Measurements from ENCODE around the gene LRMDA. TPM values are rescaled to one million over a fixed set of nuclear protein-coding genes. Genes with fewer than 3 reads are reported as not detected.

LRMDA gene
- total and polyA plus RNA-seq, 3 experiments from 2014 or later: not detected

GRCh38 chr10:75705426-75705825 is 274.0 kb downstream of the LRMDA start:
- H3K9me3 Mint-ChIP-seq: no peaks in the 10 kb centered on the region

DNA sequence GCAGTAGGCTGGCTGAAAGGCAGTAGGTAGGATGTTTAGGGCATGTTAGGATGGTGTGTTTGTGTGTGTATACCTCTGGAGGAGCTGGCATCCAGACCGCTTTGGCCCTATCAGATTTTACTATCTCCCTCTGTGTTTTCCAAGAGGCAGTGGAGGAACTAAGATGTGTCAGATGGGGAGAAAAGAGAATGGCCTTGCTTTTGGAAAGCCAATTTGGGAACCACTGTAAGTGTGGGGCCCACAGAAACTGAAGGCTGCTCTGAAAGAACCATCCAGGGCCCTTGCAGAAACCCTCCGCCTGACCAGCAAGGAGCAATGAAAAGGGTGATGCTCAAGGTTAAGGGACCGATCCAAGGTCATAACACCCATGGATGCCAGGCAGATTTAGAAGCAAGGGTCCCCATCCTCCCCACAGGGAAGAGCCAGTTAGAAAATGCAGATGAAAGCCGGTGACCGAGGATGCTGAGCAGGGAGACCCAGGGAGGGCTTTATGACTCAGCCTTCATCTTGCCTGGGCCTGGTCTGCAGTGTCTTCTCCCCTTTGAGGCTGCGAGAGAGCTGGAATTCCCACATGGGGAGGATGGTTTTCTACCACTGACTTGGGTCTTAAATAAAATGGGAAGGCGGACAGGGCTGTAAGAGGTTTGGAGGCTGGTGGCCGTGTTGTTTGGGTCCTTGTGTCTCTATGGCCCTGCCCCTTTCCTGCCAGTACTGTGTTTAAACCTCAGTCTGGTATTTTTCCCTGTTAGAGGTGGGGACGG is 275.8 kb downstream of the LRMDA start:
- no peak overlapping the region for H3K27ac Mint-ChIP-seq

More at GRCh38 chr10:75705426-75705825, 274.0 kb downstream of the LRMDA start:
- H3K4me3 ChIP-seq (ENCODE audit: low read length): no peak overlapping the region
- H3K9me3 ChIP-seq (ENCODE audit: low read length): no peaks in the 10 kb centered on the region
- ChIA-PET CTCF (no interaction called here), POLR2A (no interaction called here)
- no peaks in the 10 kb centered on the region for H3K27me3 ChIP-seq (ENCODE audit: insufficient read depth, low read length, poor library complexity, severe bottlenecking)
- H3K4me3 Mint-ChIP-seq: no peak overlapping the region
- H3K27ac ChIP-seq (ENCODE audit: low read depth, low read length): no peak overlapping the region
- no peak overlapping the region for H3K27ac Mint-ChIP-seq
- peaks cover 5 to 20% of the 10 kb centered on the region in 2 donors for H3K27me3 Mint-ChIP-seq
- no peaks in the 10 kb centered on the region for H3K4me1 Mint-ChIP-seq
- H3K4me1 ChIP-seq (ENCODE audit: insufficient read depth, low read length): no peaks in the 10 kb centered on the region
- DNase-seq: no peak
- no peaks in the 10 kb centered on the region for H3K36me3 ChIP-seq (ENCODE audit: insufficient read depth, low read length)
- no peaks in the 10 kb centered on the region for H3K36me3 Mint-ChIP-seq

DNA sequence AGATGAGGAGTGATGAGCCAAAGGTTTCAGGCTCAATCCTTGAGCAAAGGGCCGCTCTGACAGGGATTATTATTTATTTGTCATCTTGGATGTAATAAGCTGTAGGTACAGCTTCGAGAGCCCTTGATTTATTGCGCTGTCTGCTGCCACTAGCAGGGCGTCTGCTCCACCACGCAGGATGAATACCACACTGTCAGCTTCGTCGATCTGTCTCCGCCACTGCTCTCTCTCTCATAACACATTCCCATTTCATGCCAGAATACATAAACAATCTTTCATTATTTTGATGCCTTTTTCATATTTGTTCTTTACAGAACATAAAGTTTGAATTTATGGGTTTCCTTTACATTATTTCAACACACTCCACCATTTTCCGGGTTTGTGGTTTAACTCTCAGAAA is 276.6 kb downstream of the LRMDA start:
- ChIA-PET POLR2A (no interaction called here), CTCF (no interaction called here)
- Histone ChIP-seq H3K4me1 (ENCODE audit: insufficient read depth, low read length) (no peaks in the 10 kb centered on the region), H3K27ac (ENCODE audit: low read depth, low read length) (no peak overlapping the region), H3K36me3 (ENCODE audit: insufficient read depth, low read length) (no peaks in the 10 kb centered on the region), H3K27me3 (ENCODE audit: insufficient read depth, low read length, poor library complexity, severe bottlenecking) (no peaks in the 10 kb centered on the region), H3K9me3 (ENCODE audit: low read length) (no peaks in the 10 kb centered on the region), H3K4me3 (ENCODE audit: low read length) (no peak overlapping the region)
- H3K27me3 Mint-ChIP-seq: peaks cover 8 to 39% of the 10 kb centered on the region in 2 donors
- no peaks in the 10 kb centered on the region for H3K36me3 Mint-ChIP-seq
- no peaks in the 10 kb centered on the region for H3K9me3 Mint-ChIP-seq
- no peak overlapping the region for H3K27ac Mint-ChIP-seq
- no peak overlapping the region for H3K4me3 Mint-ChIP-seq
- no peaks in the 10 kb centered on the region for H3K4me1 Mint-ChIP-seq
- no peak for DNase-seq

More for the DNA sequence above, 275.8 kb downstream of the LRMDA start:
- POLR2A ChIA-PET: no interaction called here
- no peaks in the 10 kb centered on the region for H3K36me3 ChIP-seq (ENCODE audit: insufficient read depth, low read length)
- no peak overlapping the region for H3K4me3 ChIP-seq (ENCODE audit: low read length)
- H3K9me3 ChIP-seq (ENCODE audit: low read length): no peaks in the 10 kb centered on the region
- CTCF ChIA-PET: no interaction called here
- peaks cover 6 to 31% of the 10 kb centered on the region in 2 donors for H3K27me3 Mint-ChIP-seq
- H3K4me3 Mint-ChIP-seq: peak overlapping the region in 1 of 7 donors; percentile 24
- no peaks in the 10 kb centered on the region for H3K27me3 ChIP-seq (ENCODE audit: insufficient read depth, low read length, poor library complexity, severe bottlenecking)
- H3K4me1 Mint-ChIP-seq: no peaks in the 10 kb centered on the region
- DNase-seq: no peak
- H3K4me1 ChIP-seq (ENCODE audit: insufficient read depth, low read length): no peaks in the 10 kb centered on the region
- H3K9me3 Mint-ChIP-seq: no peaks in the 10 kb centered on the region
- no peak overlapping the region for H3K27ac ChIP-seq (ENCODE audit: low read depth, low read length)
- H3K36me3 Mint-ChIP-seq: no peaks in the 10 kb centered on the region

DNA sequence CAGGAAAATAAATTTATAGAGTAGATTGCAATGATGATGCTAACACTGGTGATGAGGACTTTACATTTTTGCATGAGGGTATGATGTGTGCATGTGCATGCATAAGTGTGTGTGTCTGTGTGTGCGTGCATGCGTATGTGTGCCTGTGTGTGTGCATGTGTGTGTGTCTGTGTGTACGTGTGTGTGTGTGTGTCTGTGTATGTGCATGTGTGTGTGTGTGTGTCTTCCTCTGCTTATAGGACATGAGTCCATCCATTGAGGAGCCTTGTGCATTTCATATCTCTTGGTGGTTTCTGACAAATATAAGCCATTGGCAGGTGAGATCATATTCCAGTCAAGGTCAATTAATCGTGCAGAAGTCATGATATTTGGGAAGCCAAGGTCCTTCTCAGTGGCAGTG is 277.8 kb downstream of the LRMDA start:
- Mint-ChIP-seq H3K9me3 (no peaks in the 10 kb centered on the region), H3K4me1 (no peaks in the 10 kb centered on the region), H3K36me3 (no peaks in the 10 kb centered on the region), H3K4me3 (no peak overlapping the region), H3K27ac (no peak overlapping the region), H3K27me3 (peaks cover 8 to 47% of the 10 kb centered on the region in 2 donors)
- Histone ChIP-seq H3K4me1 (ENCODE audit: insufficient read depth, low read length) (no peaks in the 10 kb centered on the region), H3K27me3 (ENCODE audit: insufficient read depth, low read length, poor library complexity, severe bottlenecking) (no peaks in the 10 kb centered on the region), H3K27ac (ENCODE audit: low read depth, low read length) (no peak overlapping the region), H3K4me3 (ENCODE audit: low read length) (no peak overlapping the region), H3K9me3 (ENCODE audit: low read length) (no peaks in the 10 kb centered on the region), H3K36me3 (ENCODE audit: insufficient read depth, low read length) (no peaks in the 10 kb centered on the region)
- ChIA-PET POLR2A (no interaction called here), CTCF (no interaction called here)
- no peak for DNase-seq

GRCh38 chr10:75709811-75710210 is 278.4 kb downstream of the LRMDA start:
- Mint-ChIP-seq H3K36me3 (no peaks in the 10 kb centered on the region), H3K4me1 (no peaks in the 10 kb centered on the region), H3K27me3 (peaks cover 8 to 49% of the 10 kb centered on the region in 2 donors), H3K9me3 (no peaks in the 10 kb centered on the region), H3K27ac (no peak overlapping the region), H3K4me3 (no peak overlapping the region)
- H3K36me3 ChIP-seq (ENCODE audit: insufficient read depth, low read length): no peaks in the 10 kb centered on the region
- H3K9me3 ChIP-seq (ENCODE audit: low read length): no peaks in the 10 kb centered on the region
- ChIA-PET CTCF (no interaction called here), POLR2A (no interaction called here)
- no peak overlapping the region for H3K27ac ChIP-seq (ENCODE audit: low read depth, low read length)
- no peak for DNase-seq
- no peaks in the 10 kb centered on the region for H3K4me1 ChIP-seq (ENCODE audit: insufficient read depth, low read length)
- no peak overlapping the region for H3K4me3 ChIP-seq (ENCODE audit: low read length)
- no peaks in the 10 kb centered on the region for H3K27me3 ChIP-seq (ENCODE audit: insufficient read depth, low read length, poor library complexity, severe bottlenecking)

- no peaks in the 10 kb centered on the region for H3K27me3 ChIP-seq (ENCODE audit: insufficient read depth, low read length, poor library complexity, severe bottlenecking)
- no peaks in the 10 kb centered on the region for H3K36me3 ChIP-seq (ENCODE audit: insufficient read depth, low read length)
- H3K4me3 Mint-ChIP-seq: no peak overlapping the region
- no peak overlapping the region for H3K27ac ChIP-seq (ENCODE audit: low read depth, low read length)
- H3K27me3 Mint-ChIP-seq: peaks cover 6 to 57% of the 10 kb centered on the region in 2 donors
- H3K9me3 ChIP-seq (ENCODE audit: low read length): no peaks in the 10 kb centered on the region
- H3K4me1 ChIP-seq (ENCODE audit: insufficient read depth, low read length): no peaks in the 10 kb centered on the region
- H3K4me3 ChIP-seq (ENCODE audit: low read length): no peak overlapping the region
- no peak for DNase-seq
- H3K9me3 Mint-ChIP-seq: no peaks in the 10 kb centered on the region
- H3K27ac Mint-ChIP-seq: no peak overlapping the region
- POLR2A ChIA-PET: no interaction called here
- no peaks in the 10 kb centered on the region for H3K36me3 Mint-ChIP-seq
- CTCF ChIA-PET: no interaction called here
- H3K4me1 Mint-ChIP-seq: no peaks in the 10 kb centered on the region
Measured at GRCh38 chr10:75712242-75712880, 280.9 kb downstream of the LRMDA start.

DNA sequence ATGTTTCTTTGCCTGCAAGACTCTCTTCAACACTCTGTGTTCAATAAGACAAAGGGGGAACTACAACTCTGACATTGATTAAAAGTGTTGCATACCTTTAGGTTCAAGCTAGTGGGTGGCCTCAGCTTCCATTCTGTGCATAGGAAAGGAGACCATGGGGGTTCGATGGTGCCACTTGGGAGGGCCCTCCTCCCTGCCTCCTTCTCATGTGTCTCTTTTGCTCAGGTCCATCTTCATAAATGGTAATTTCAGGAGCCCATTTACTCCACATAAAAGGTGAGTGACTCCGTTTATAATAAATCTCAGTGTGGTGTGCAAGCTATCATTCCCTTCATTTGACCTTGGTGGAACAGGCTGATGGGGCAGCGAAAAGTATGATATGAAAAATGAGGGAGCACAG is 285.1 kb downstream of the LRMDA start:
- CTCF ChIA-PET: interaction anchor here (0.9 kb wide), 1 partner anchor 16 kb away, joined by 3 read pairs; no protein-coding TSS in a partner anchor
- Histone ChIP-seq H3K27me3 (ENCODE audit: insufficient read depth, low read length, poor library complexity, severe bottlenecking) (no peaks in the 10 kb centered on the region), H3K4me3 (ENCODE audit: low read length) (no peak overlapping the region), H3K9me3 (ENCODE audit: low read length) (no peaks in the 10 kb centered on the region), H3K4me1 (ENCODE audit: insufficient read depth, low read length) (no peaks in the 10 kb centered on the region), H3K27ac (ENCODE audit: low read depth, low read length) (no peak overlapping the region), H3K36me3 (ENCODE audit: insufficient read depth, low read length) (no peaks in the 10 kb centered on the region)
- DNase-seq: no peak
- Mint-ChIP-seq H3K27ac (no peak overlapping the region), H3K4me1 (no peaks in the 10 kb centered on the region), H3K9me3 (no peaks in the 10 kb centered on the region), H3K36me3 (no peaks in the 10 kb centered on the region), H3K27me3 (peaks cover 2 to 33% of the 10 kb centered on the region in 2 donors), H3K4me3 (no peak overlapping the region)
- POLR2A ChIA-PET: no interaction called here

DNA sequence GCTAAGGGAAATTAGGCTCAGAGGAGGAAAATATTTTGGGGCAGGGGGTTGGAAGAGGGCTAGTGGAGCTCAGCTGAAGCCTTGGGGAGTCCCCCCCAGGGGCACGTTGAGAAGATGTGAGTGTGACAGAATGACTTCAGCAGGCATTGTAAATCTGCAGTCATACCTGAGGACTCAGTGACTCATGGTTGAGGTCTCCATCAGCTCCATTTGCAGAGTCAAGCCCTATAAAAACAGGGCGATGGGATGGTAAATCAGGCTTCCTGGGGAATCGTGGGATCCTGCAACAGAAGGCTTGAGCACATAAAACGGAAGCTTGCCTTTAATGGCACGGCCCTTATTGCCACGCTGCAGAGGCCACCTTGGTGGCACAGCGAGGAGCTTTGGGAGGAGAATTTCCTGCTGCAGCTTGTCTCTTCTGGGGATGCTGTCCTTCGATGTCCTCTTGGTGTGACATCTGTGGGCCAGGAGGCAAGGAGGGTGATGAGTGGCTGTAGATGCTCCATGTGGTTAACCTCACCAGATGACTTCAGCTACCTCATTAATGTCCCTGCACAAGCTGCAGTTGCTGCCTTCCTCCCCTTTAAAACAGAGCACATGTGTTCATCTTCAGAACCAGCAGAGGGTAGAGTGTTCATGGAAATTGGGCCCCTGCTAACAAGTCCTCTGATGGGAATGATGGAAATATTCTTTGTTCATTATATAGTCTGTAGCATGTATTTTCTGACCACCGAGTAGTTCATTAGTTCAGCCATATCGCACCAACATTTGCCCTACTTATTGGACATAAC is 285.9 kb downstream of the LRMDA start:
- Histone ChIP-seq H3K4me3 (ENCODE audit: low read length) (no peak overlapping the region), H3K27ac (ENCODE audit: low read depth, low read length) (no peak overlapping the region), H3K36me3 (ENCODE audit: insufficient read depth, low read length) (no peaks in the 10 kb centered on the region), H3K9me3 (ENCODE audit: low read length) (no peaks in the 10 kb centered on the region), H3K4me1 (ENCODE audit: insufficient read depth, low read length) (no peaks in the 10 kb centered on the region), H3K27me3 (ENCODE audit: insufficient read depth, low read length, poor library complexity, severe bottlenecking) (no peaks in the 10 kb centered on the region)
- POLR2A ChIA-PET: no interaction called here
- peaks cover 2 to 25% of the 10 kb centered on the region in 2 donors for H3K27me3 Mint-ChIP-seq
- H3K4me1 Mint-ChIP-seq: no peaks in the 10 kb centered on the region
- no peak overlapping the region for H3K27ac Mint-ChIP-seq
- H3K9me3 Mint-ChIP-seq: no peaks in the 10 kb centered on the region
- CTCF ChIA-PET: no interaction called here
- no peak overlapping the region for H3K4me3 Mint-ChIP-seq
- no peak for DNase-seq
- no peaks in the 10 kb centered on the region for H3K36me3 Mint-ChIP-seq

Measured in CD8-positive, alpha-beta memory T cell (primary cell).